Glutamatergic neuron (in vitro differentiated cells): ENCODE data around the gene CRHR2. TPM values are rescaled to one million over a fixed set of nuclear protein-coding genes. Genes with fewer than 3 reads are reported as not detected.
"Not testable (repeated sequence)": the region's sequence is repeated elsewhere in the genome, so short reads cannot be mapped to it uniquely, and the experiment has no call there.

Source experiments
- DNase-seq: peaks from one replicate; pipeline ENCODE4 v3.0.0; 2022
- H3K27ac Mint-ChIP-seq: one replicate; pipeline ENCODE4 v1.8.0; 2020; ENCODE audit warnings: mild to moderate bottlenecking, mixed read lengths, inconsistent platforms; ENCODE audit not compliant: unreplicated experiment
- H3K27me3 Mint-ChIP-seq: one replicate; pipeline ENCODE4 v1.8.0; 2020; ENCODE audit warnings: mild to moderate bottlenecking, moderate library complexity, mixed read lengths, inconsistent platforms; ENCODE audit not compliant: unreplicated experiment
- H3K36me3 Mint-ChIP-seq: one replicate; pipeline ENCODE4 v1.8.0; 2020; ENCODE audit warnings: mild to moderate bottlenecking, mixed read lengths, inconsistent platforms; ENCODE audit not compliant: unreplicated experiment
- H3K4me1 Mint-ChIP-seq: one replicate; pipeline ENCODE4 v1.8.0; 2020; ENCODE audit warnings: mild to moderate bottlenecking, low read depth, mixed read lengths, inconsistent platforms; ENCODE audit not compliant: unreplicated experiment
- H3K4me3 Mint-ChIP-seq: one replicate; pipeline ENCODE4 v1.8.0; 2020; ENCODE audit warnings: mild to moderate bottlenecking, mixed read lengths, inconsistent platforms; ENCODE audit not compliant: unreplicated experiment
- H3K9me3 Mint-ChIP-seq: one replicate; pipeline ENCODE4 v1.8.0; 2020; ENCODE audit warnings: mild to moderate bottlenecking, moderate library complexity, mixed read lengths, inconsistent platforms; ENCODE audit not compliant: unreplicated experiment
- CTCF ChIP-seq: fragments of 200-600 bp; sonication (generic); IDR thresholded peaks from one replicate; pipeline ENCODE4 v1.5.0; 2021; ENCODE audit not compliant: partially characterized antibody, unreplicated experiment
- total RNA-seq: library from RNA; stranded (reverse); fragmentation: NEBNext Ultra II Directional; extraction: Animal tissue kit (Norgen Biotek cat#: 25700); gene quantifications from one replicate; pipeline ENCODE4 v1.2.1, GENCODE V29; 2021; ENCODE audit not compliant: unreplicated experiment

Gene CRHR2
- total RNA-seq, 1 donor from 2014 or later = 2.4 TPM

- H3K27ac Mint-ChIP-seq = no peak overlapping the region
- H3K4me1 Mint-ChIP-seq = peaks cover 10% of the 10 kb centered on the region
- H3K36me3 Mint-ChIP-seq = peaks cover 43% of the 10 kb centered on the region
- DNase-seq = no peak
- peaks cover 8% of the 10 kb centered on the region for H3K27me3 Mint-ChIP-seq
- TF ChIP-seq CTCF = no peak
- H3K4me3 Mint-ChIP-seq = no peak overlapping the region
- peaks cover 14% of the 10 kb centered on the region for H3K9me3 Mint-ChIP-seq
Observed at GRCh38 chr7:30722671-30723070, 40.4 kb upstream of the CRHR2 start.

GRCh38 chr7:30722187-30722586, 39.9 kb upstream of the CRHR2 start:
- Mint-ChIP-seq H3K27me3 (peaks cover 7% of the 10 kb centered on the region), H3K27ac (no peak overlapping the region)

GRCh38 chr7:30721211-30721610, 39.0 kb upstream of the CRHR2 start:
- peaks cover 4% of the 10 kb centered on the region for H3K4me1 Mint-ChIP-seq
- H3K36me3 Mint-ChIP-seq = peaks cover 51% of the 10 kb centered on the region
- no peak for TF ChIP-seq CTCF
- no peak overlapping the region for H3K27ac Mint-ChIP-seq
- peaks cover 5% of the 10 kb centered on the region for H3K27me3 Mint-ChIP-seq
- no peak for DNase-seq
- no peak overlapping the region for H3K4me3 Mint-ChIP-seq
- H3K9me3 Mint-ChIP-seq = peaks cover 19% of the 10 kb centered on the region

More at GRCh38 chr7:30722187-30722586, 39.9 kb upstream of the CRHR2 start:
- no peak for DNase-seq
- Mint-ChIP-seq H3K9me3 (peaks cover 15% of the 10 kb centered on the region), H3K4me1 (peaks cover 10% of the 10 kb centered on the region), H3K36me3 (peaks cover 46% of the 10 kb centered on the region), H3K4me3 (no peak overlapping the region)
- TF ChIP-seq CTCF = no peak

- not testable (repeated sequence) for H3K27ac Mint-ChIP-seq, H3K4me1 Mint-ChIP-seq, H3K4me3 Mint-ChIP-seq, DNase-seq, H3K27me3 Mint-ChIP-seq
- peaks cover 55% of the 10 kb centered on the region for H3K36me3 Mint-ChIP-seq
- H3K9me3 Mint-ChIP-seq = peaks cover 23% of the 10 kb centered on the region
Observed at GRCh38 chr7:30719434-30719833, 37.2 kb upstream of the CRHR2 start.

GRCh38 chr7:30717181-30717580, 34.9 kb upstream of the CRHR2 start:
- H3K27me3 Mint-ChIP-seq = peaks cover 2% of the 10 kb centered on the region
- H3K4me1 Mint-ChIP-seq = peaks cover 2% of the 10 kb centered on the region
- no peak for TF ChIP-seq CTCF
- no peak overlapping the region for H3K27ac Mint-ChIP-seq
- H3K36me3 Mint-ChIP-seq = peaks cover 55% of the 10 kb centered on the region
- H3K9me3 Mint-ChIP-seq = peaks cover 23% of the 10 kb centered on the region
- no peak for DNase-seq
- H3K4me3 Mint-ChIP-seq = no peak overlapping the region
